Left colon (tissue), 2 donors: ENCODE data around the gene KPNA6. TPM values are rescaled to one million over a fixed set of nuclear protein-coding genes. Genes with fewer than 3 reads are reported as not detected.
"Not testable (repeated sequence)": the region's sequence is repeated elsewhere in the genome, so short reads cannot be mapped to it uniquely, and the experiment has no call there.

ENCODE experiments used
- ATAC-seq: fragments of 200-7000 bp; cut with Tn5 transposase; one replicate; pipeline ENCODE4 v1.9.1; 2020; ENCODE audit warnings: mild to moderate bottlenecking, moderate library complexity
- DNase-seq, 2 donors: peaks; one replicate each; pipeline ENCODE4 v3.0.0-alpha.2; 2020
- intact Hi-C, 2 donors: fragments of 100-400 bp; cut with DNase I in 1 of 2; cut with micrococcal nuclease in 1 of 2; formaldehyde crosslinking; loops; one replicate each; pipeline versions ENCODE4 v1.11.2 to v1.14.0; 2022; cut with DNase I, micrococcal nuclease
- total RNA-seq, 2 donors: library from RNA; stranded (reverse); fragmentation: NEBNext Ultra II Directional; extraction: Animal tissue kit (Norgen Biotek cat#: 25700); gene quantifications; one replicate each; pipeline ENCODE4 v1.2.1, GENCODE V29; 2021
- donor health status: DM: no; HTN: no; CAD: no.
- donor health status: DM: yes; HTN: yes; CAD: no.

KPNA6 gene
- total RNA-seq, 2 donors from 2014 or later = 55.6 to 58.9 TPM

- ATAC-seq (peak; percentile 90), DNase-seq (peak; percentile 39 to 65)
- intact Hi-C loops = no loop called here
Measured at GRCh38 chr1:32094746-32095521, 12.9 kb upstream of the KPNA6 start.

DNA sequence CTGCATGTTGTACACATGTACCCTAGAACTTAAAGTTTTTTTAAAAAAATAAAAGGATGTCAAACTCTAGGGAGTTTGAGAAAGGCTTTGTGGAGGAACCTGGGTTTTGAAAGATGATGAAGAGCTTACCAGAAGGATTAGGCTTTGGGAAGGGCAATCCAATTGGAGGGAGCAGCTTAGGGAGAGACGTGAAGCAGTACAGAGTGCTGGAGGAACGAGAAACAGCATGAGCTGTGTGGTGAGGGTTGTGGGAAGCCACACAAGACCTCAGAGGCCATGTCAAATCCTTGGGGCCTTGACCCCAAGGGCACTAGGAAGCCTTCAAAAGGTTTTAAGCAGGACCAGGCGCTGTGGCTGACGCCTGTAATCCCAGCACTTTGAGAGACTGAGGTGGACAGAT lies 8.4 kb upstream of the KPNA6 start:
- no peak for ATAC-seq
- intact Hi-C loops = no loop called here
- DNase-seq = no peak

GRCh38 chr1:32100359-32100758 lies 7.5 kb upstream of the KPNA6 start:
- ATAC-seq (no peak), DNase-seq (no peak)
- intact Hi-C loops = no loop called here

- intact Hi-C loops = no loop called here
- DNase-seq = no peak
- ATAC-seq = no peak
Measured at GRCh38 chr1:32100807-32101708, 6.8 kb upstream of the KPNA6 start.

- DNase-seq (no peak), ATAC-seq (no peak)
- intact Hi-C loops = no loop called here
Measured at GRCh38 chr1:32104127-32104526, 3.7 kb upstream of the KPNA6 start.

- ATAC-seq (no peak), DNase-seq (no peak)
- intact Hi-C loops = no loop called here
Measured at GRCh38 chr1:32105338-32105737, 2.5 kb upstream of the KPNA6 start.

DNA sequence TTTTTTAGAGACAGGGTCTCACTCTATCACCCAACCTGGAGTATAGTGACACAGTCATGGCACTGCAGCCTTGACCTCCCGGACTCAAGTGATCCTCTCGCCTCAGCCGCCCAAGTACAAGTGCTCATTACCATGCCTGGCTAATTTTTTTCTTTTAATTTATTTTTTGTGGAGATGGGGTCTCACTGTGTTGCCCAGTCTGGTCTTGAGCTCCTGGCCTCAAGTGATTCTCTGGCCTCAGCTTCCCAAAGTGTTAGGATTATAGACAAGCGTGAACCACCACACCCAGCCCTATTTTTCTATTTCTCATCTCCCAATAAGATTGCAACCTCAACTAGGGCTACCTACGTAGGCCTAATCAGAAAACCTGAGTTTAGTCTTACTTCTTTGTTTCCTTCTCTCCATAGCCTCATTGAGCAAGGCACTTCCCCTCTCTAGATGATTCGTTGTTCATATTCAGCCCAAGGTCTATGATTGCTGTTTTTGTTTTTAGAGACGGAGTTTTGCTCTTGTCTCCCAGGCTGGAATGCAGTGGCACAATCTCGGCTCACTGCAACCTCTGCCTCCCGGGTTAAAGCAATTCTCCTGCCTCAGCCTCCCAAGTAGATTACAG lies 1.1 kb upstream of the KPNA6 start:
- DNase-seq = no peak
- intact Hi-C loops = no loop called here
- no peak for ATAC-seq

GRCh38 chr1:32111040-32111623 lies 3.3 kb downstream of the KPNA6 start:
- intact Hi-C loops = no loop called here
- ATAC-seq (no peak), DNase-seq (no peak)

DNA sequence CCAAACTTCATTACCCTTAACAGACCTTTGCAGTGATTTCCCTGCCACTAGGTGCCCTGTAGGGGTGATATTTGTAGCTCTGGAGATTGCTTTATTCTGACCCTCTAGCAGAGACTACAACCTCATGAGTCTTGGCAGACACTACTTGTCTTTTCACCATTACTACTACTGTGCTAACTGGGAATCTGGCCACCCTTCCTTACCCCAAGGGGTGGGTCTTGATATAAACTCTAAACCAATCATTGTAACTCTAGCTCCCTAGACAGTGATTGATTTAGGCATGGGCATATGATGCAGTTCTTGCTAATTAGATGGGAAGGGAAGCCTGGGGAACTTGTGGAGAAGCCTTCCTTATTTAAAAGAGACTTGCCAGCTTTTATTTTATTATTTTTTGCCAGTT lies 3.9 kb downstream of the KPNA6 start:
- DNase-seq (no peak), ATAC-seq (no peak)
- intact Hi-C loops = no loop called here

DNA sequence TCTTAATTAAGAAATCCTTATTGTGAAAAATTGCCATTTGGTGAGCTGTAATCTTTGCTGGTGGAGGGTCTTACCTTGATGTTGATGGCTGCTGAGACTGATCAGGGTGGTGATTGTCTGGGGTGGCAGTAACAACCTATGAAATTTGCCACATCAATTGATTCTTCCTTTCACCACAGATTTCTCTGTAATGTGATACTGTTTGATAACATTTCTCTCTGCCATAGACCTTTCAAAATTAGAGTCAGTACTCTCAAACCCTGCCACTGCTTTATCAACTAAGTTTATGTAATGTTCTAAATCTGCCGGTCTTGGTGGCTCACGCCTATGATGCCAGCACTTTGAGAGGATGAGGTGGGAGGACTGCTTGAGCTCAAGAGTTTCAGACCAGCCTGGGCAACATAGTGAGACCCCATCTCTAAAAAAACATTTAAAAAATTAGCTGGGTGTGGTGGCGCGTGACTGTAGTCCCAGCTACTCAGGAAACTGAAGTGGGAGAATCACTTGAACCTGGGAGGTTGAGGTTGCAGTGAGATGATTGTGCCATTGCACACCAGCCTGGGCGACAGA lies 5.0 kb downstream of the KPNA6 start:
- intact Hi-C loops = no loop called here
- no peak for DNase-seq
- no peak for ATAC-seq

DNA sequence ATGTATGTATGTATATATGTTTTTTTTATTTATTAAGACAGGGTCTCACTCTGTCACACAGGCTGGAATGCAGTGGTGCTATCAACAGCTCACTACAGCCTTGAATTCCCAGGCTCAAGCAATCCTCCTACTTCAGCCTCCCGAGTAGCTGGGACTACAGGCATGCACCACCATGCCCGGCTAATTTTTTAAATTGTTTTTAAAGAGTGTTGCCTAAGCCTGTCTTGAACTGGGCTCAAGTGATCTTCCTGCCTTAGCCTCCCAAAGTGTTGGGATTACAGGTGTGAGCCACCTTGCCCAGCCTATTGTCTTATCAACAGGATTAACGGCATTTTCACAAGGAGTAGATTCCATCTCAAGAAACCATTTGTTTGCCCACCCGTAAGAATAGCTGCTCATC lies 5.6 kb downstream of the KPNA6 start:
- intact Hi-C loops, ATAC-seq, DNase-seq: not testable (repeated sequence)

DNA sequence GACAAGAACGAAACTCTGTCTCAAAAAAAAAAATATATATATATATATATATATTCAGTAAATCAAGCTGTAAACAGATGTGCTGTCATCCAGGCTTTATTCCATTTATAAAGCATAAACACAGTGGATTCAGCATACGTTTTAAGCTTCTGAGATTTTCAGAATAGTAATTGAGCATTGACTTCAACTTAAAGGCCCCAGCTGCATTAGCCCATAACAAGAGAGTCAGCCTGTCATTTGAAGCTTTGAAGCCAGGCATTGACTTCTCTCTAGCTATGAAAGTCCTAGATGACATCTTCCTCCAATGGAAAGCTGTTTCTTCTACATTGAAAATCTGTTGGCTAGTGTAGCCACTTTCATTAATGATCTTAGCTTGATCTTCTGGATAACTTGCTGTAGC lies 6.6 kb downstream of the KPNA6 start:
- intact Hi-C loops = no loop called here
- no peak for DNase-seq
- ATAC-seq = no peak

- DNase-seq = no peak
- no peak for ATAC-seq
- intact Hi-C loops = no loop called here
Measured at GRCh38 chr1:32115496-32115895, 7.6 kb downstream of the KPNA6 start.

DNA sequence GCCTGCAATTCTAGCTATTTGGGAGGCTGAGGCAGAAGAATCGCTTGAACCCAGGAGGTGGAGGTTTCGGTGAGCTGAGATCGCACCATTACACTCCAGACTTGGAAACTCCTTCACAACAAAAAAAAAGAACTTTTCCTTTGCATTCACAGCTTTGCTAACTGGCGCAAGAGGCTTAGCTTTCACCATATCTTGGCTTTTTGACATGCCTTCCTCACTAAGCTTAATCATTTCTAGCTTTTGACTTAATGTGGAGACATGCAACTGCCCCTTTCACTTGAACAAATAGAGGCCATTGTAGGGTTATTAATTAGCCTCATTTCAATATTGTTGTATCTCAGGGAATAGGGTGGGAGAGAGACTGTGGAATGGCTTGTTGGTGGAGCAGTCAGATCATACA lies 8.7 kb downstream of the KPNA6 start:
- ATAC-seq (no peak), DNase-seq (no peak)
- intact Hi-C loops = no loop called here

GRCh38 chr1:32122151-32122550 lies 14.3 kb downstream of the KPNA6 start:
- DNase-seq (no peak), ATAC-seq (no peak)
- intact Hi-C loops = no loop called here

GRCh38 chr1:32123361-32123760 lies 15.5 kb downstream of the KPNA6 start:
- ATAC-seq, DNase-seq, intact Hi-C loops: not testable (repeated sequence)

DNA sequence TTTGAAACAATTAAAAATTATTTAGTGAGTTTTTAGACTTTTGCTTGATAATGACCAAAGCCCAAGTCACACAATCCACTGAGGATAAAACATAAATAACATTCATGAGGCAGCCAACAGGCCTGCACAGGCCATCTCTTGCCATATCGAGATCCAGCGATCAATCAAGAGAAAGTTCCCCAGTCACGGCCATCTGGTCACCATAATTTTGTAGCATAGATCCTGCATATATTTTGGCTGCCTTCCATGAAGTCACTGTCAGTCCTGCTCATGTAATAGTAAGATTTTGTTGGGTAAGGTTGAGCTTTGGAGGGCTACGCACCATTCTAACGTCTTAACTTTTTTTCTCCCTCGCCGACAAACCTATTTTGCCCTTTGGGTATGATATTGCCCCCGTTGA lies 17.5 kb downstream of the KPNA6 start:
- ATAC-seq = no peak
- DNase-seq = no peak
- intact Hi-C loops = no loop called here

DNA sequence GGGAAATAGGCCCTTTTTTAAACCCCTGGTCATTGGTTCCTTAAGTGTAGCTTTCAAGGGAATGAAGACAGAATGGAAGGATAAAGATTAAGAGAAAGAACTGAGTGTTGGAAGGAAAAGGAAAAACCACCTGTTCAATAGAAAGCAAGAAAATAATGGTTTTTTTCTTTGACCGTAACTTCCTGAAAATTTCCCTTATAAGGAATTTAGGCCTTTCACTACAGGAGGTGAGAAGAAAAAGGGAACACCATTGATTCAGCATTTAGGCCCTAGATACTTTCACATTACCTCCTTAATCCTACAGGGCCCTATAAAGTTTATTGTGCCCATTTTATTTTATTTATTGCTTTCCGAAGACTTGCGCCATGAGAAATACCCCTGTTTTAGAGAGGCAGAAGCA lies 18.9 kb downstream of the KPNA6 start:
- intact Hi-C loops = no loop called here
- no peak for DNase-seq
- ATAC-seq = no peak
